Tibial nerve (tissue), 4 donors: ENCODE data around the gene PJVK. TPM values are rescaled to one million over a fixed set of nuclear protein-coding genes. Genes with fewer than 3 reads are reported as not detected.
"Not testable (repeated sequence)": the region's sequence is repeated elsewhere in the genome, so short reads cannot be mapped to it uniquely, and the experiment has no call there.

ENCODE experiments used
- DNase-seq, 2 donors: peaks; one replicate each; pipeline ENCODE4 v3.0.0-alpha.2; 2019; ENCODE audit warnings: low spot score in 2 of 2
- H3K27ac ChIP-seq, 4 donors: fragments of 200-600 bp; sonication (generic) in 3 of 4; one replicate each; pipeline ENCODE4 v1.5.1; 2017 to 2019; ENCODE audit warnings: mild to moderate bottlenecking in 1 of 4
- H3K27me3 ChIP-seq, 2 donors: fragments of 200-600 bp; sonication (generic) in 1 of 2; one replicate each; pipeline versions ENCODE4 v1.5.1 to v1.6.0; 2017 to 2019
- H3K36me3 ChIP-seq, 3 donors: fragments of 200-600 bp; sonication (generic); one replicate each; pipeline ENCODE4 v1.5.1; 2018 to 2019
- H3K4me1 ChIP-seq, 4 donors: fragments of 200-600 bp; sonication (generic) in 3 of 4; one replicate each; pipeline ENCODE4 v1.5.1; 2017 to 2019
- H3K4me3 ChIP-seq, 4 donors: fragments of 200-600 bp; sonication (generic) in 3 of 4; one replicate each; pipeline ENCODE4 v1.5.1; 2017 to 2019; ENCODE audit warnings: mild to moderate bottlenecking in 1 of 4, moderate library complexity in 1 of 4
- H3K9me3 ChIP-seq, 4 donors: fragments of 200-600 bp; sonication (generic) in 3 of 4; one replicate each; pipeline ENCODE4 v1.5.1; 2017 to 2019
- CTCF ChIP-seq, 5 experiments: fragments of 200-600 bp in 3 of 5; fragments of 450-650 bp in 2 of 5; sonication (generic) in 3 of 5; IDR thresholded peaks; one replicate each; pipeline ENCODE4 v1.5.1; 2016 to 2019; ENCODE audit warnings: antibody characterized with exemption in 5 of 5, mild to moderate bottlenecking in 3 of 5, moderate library complexity in 2 of 5
- EP300 ChIP-seq, 2 donors: sonication (generic); formaldehyde crosslinking; IDR thresholded peaks; one replicate each; pipeline ENCODE4 v1.6.1; 2017; ENCODE audit warnings: antibody characterized with exemption in 2 of 2, mild to moderate bottlenecking in 1 of 2
- POLR2A ChIP-seq, 2 donors: fragments of 450-650 bp; IDR thresholded peaks; one replicate each; pipeline ENCODE4 v1.6.1; 2017; ENCODE audit warnings: antibody characterized with exemption in 2 of 2, mild to moderate bottlenecking in 2 of 2, moderate library complexity in 2 of 2
- WGBS, 2 donors: methylation state at CpG; one replicate each; pipeline ENCODE4 v1.1.5; 2018; 5-methylcytosine and 5-hydroxymethylcytosine counted together
- total RNA-seq, 4 donors: library from RNA; depleted of rRNA; stranded (reverse); fragments of >200 nt; gene quantifications; one replicate each; pipeline ENCODE4 v1.1.0, GENCODE V29; 2016

The PJVK gene
- total RNA-seq, 4 donors from 2014 or later = 5.1 to 9.6 (median 6.8) TPM

- no peak overlapping the region for H3K4me3 ChIP-seq
- H3K9me3 ChIP-seq = no peaks in the 10 kb centered on the region
- H3K36me3 ChIP-seq = peaks cover 0 to 13% (median 0%) of the 10 kb centered on the region in 3 donors
- H3K27me3 ChIP-seq = no peaks in the 10 kb centered on the region
- peaks cover 0 to 32% (median 16%) of the 10 kb centered on the region in 4 donors for H3K4me1 ChIP-seq
- WGBS, 2 donors = 93 to 95% methylated on average over 2 of the region's 2 CpGs
- peak overlapping the region in 2 of 4 donors; percentile 96 to 99 for H3K27ac ChIP-seq
- no peak for DNase-seq
- TF ChIP-seq POLR2A (IDR thresholded peaks at IDR 0.05) (no peak), EP300 (IDR thresholded peaks at IDR 0.05) (no peak), CTCF (IDR thresholded peaks at IDR 0.05) (no peak)
These were observed 1.2 kb downstream of the PJVK start for GRCh38 chr2:178452334-178452733.

DNA sequence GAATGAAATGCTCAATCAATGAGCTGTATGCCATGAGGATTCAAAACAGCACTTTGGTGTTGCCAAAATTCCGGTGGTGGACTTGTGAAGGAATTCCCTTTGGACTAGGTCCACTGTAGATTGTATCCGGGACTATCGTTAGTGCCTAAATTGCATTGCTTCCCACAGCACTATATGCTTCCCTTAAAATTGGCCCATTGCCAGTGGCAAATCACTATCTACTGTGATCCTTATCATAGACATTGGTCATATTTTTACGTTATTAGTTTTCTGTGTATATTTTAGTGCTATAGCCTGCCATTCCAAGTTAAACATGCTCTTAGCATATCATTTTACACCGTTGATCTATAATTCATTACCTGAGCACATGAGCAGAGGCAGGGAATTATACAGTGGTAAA is 1.7 kb downstream of the PJVK start:
- H3K27ac ChIP-seq = no peak overlapping the region
- H3K27me3 ChIP-seq = no peaks in the 10 kb centered on the region
- DNase-seq = no peak
- TF ChIP-seq POLR2A (IDR thresholded peaks at IDR 0.05) (no peak), CTCF (IDR thresholded peaks at IDR 0.05) (no peak), EP300 (IDR thresholded peaks at IDR 0.05) (no peak)
- H3K9me3 ChIP-seq = no peaks in the 10 kb centered on the region
- H3K4me3 ChIP-seq = no peak overlapping the region
- H3K4me1 ChIP-seq = peaks cover 0 to 29% (median 16%) of the 10 kb centered on the region in 4 donors
- WGBS, 2 donors = 72 to 82% methylated on average over 5 of the region's 5 CpGs
- peaks cover 0 to 11% (median 0%) of the 10 kb centered on the region in 3 donors for H3K36me3 ChIP-seq

- TF ChIP-seq EP300 (IDR thresholded peaks at IDR 0.05) (no peak), CTCF (IDR thresholded peaks at IDR 0.05) (no peak), POLR2A (IDR thresholded peaks at IDR 0.05) (no peak)
- no peak overlapping the region for H3K4me3 ChIP-seq
- H3K9me3 ChIP-seq = no peaks in the 10 kb centered on the region
- WGBS, 2 donors = 49 to 65% methylated on average over 5 of the region's 5 CpGs
- no peaks in the 10 kb centered on the region for H3K36me3 ChIP-seq
- H3K27me3 ChIP-seq = no peaks in the 10 kb centered on the region
- H3K27ac ChIP-seq = no peak overlapping the region
- no peak for DNase-seq
- peaks cover 0 to 4% (median 0%) of the 10 kb centered on the region in 4 donors for H3K4me1 ChIP-seq
These were observed 4.8 kb downstream of the PJVK start for GRCh38 chr2:178455947-178456346.

DNA sequence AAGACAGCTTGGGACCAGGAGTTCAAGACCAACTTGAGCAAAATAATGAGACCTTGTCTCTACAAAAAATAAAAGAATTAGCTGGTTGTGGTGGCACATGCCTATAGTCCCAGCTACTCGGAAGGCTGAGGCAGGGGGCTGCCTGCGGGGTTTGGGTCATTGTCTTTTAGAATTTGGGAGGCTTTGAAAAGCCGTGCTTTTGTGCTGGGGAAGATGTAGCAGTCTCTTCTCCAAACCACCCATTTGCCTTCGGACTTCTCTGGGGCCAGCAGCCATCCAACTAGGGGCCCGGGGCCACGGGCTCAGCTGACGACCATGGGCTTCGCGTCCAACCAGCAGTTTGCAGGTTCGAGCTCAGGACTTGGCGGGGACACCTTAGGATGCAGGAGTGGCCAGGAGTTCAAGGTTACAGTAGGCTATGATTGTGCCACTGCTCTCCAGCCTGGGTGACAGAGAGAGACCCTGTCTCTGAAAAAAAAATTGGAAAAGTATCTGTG is 6.3 kb downstream of the PJVK start:
- Histone ChIP-seq H3K27me3 (no peaks in the 10 kb centered on the region), H3K36me3 (no peaks in the 10 kb centered on the region), H3K9me3 (no peaks in the 10 kb centered on the region), H3K4me1 (no peaks in the 10 kb centered on the region), H3K4me3 (no peak overlapping the region), H3K27ac (no peak overlapping the region)
- no peak for TF ChIP-seq EP300 (IDR thresholded peaks at IDR 0.05)
- no peak for TF ChIP-seq POLR2A (IDR thresholded peaks at IDR 0.05)
- TF ChIP-seq CTCF (IDR thresholded peaks at IDR 0.05) = no peak
- 89 to 94% methylated on average over 11 of the region's 11 CpGs for WGBS, 2 donors
- DNase-seq = no peak

DNA sequence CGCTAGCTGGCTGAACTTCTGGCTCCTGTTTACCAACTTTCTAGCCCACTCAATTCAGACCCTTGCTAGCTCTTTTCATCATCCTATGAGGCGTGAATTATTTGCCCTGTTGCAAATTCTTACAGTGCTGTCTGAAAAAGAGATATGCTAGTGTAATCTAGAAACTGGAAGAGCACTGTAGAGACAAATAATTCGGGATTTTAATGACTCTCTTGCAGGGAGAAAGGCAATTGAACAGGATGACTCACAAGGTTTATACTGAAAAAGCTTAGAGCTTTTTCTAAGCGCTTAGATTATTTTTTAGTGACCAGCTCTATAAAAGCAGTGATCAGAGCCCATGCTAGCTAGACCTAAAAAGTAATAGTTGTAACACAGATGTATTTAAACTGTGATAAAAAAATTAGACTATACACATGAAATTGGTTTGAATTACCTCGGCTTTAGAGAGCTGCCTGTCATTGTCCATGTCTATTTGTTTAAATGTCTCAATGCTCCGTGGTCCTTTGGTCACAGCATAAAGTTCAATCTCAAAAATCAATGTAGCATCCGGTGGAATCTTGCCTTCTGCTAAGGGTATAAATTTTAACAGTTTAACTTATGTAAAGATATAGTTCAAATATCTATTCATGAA is 18.2 kb downstream of the PJVK start:
- peaks cover 0 to 41% (median 0%) of the 10 kb centered on the region in 3 donors for H3K36me3 ChIP-seq
- no peaks in the 10 kb centered on the region for H3K27me3 ChIP-seq
- no peak for DNase-seq
- H3K9me3 ChIP-seq = no peaks in the 10 kb centered on the region
- H3K4me1 ChIP-seq = peaks cover 0 to 10% (median 0%) of the 10 kb centered on the region in 4 donors
- H3K4me3 ChIP-seq = no peak overlapping the region
- 83 to 88% methylated on average over 7 of the region's 7 CpGs for WGBS, 2 donors
- H3K27ac ChIP-seq = no peak overlapping the region
- TF ChIP-seq POLR2A (IDR thresholded peaks at IDR 0.05) (no peak), EP300 (IDR thresholded peaks at IDR 0.05) (no peak), CTCF (IDR thresholded peaks at IDR 0.05) (no peak)

- H3K27ac ChIP-seq, H3K9me3 ChIP-seq, H3K4me3 ChIP-seq, DNase-seq, H3K27me3 ChIP-seq: not testable (repeated sequence)
- Histone ChIP-seq H3K36me3 (peaks cover 0 to 25% (median 0%) of the 10 kb centered on the region in 3 donors), H3K4me1 (peaks cover 0 to 11% (median 0%) of the 10 kb centered on the region in 4 donors)
- 96 to 97% methylated on average over 5 of the region's 5 CpGs for WGBS, 2 donors
These were observed 20.1 kb downstream of the PJVK start for GRCh38 chr2:178471313-178471712.
